GM23338 (cell line): Measurements from ENCODE around the gene TTC28. TPM values are rescaled to one million over a fixed set of nuclear protein-coding genes. Genes with fewer than 3 reads are reported as not detected.

Source experiments
- CREB1 ChIP-seq: fragments of 250-450 bp; sonication (Bioruptor Pico); IDR thresholded peaks from 2 replicates; pipeline ENCODE4 v1.5.0; 2020; ENCODE audit warnings: low read depth, mild to moderate bottlenecking, moderate library complexity
- EZH2phosphoT487 ChIP-seq: fragments of 200-600 bp; sonication (generic); IDR thresholded peaks from one replicate; pipeline ENCODE4 v1.8.1; 2018; ENCODE audit warnings: antibody characterized with exemption; ENCODE audit not compliant: unreplicated experiment
- JUNB ChIP-seq: IDR thresholded peaks from one replicate; pipeline ENCODE4 v1.6.1; 2016; ENCODE audit warnings: antibody characterized with exemption; ENCODE audit not compliant: unreplicated experiment
- NANOG ChIP-seq: IDR thresholded peaks from 2 replicates; pipeline ENCODE4 v1.6.1; 2016; ENCODE audit warnings: antibody characterized with exemption, borderline replicate concordance
- POLR2AphosphoS5 ChIP-seq: IDR thresholded peaks from 2 replicates; pipeline ENCODE4 v1.6.1; 2016; ENCODE audit warnings: antibody characterized with exemption, low read depth
- REST ChIP-seq: IDR thresholded peaks from one replicate; pipeline ENCODE4 v1.6.1; 2018; ENCODE audit warnings: antibody characterized with exemption; ENCODE audit not compliant: unreplicated experiment
- STAT1 ChIP-seq: IDR thresholded peaks from one replicate; pipeline ENCODE4 v1.6.1; 2016; ENCODE audit warnings: antibody characterized with exemption; ENCODE audit not compliant: unreplicated experiment
- ZNF114 ChIP-seq: fragments of 250-450 bp; sonication (Bioruptor Pico); IDR thresholded peaks from 2 replicates; pipeline ENCODE4 v1.5.0; 2020; ENCODE audit warnings: mild to moderate bottlenecking, moderate library complexity
- ZNF331 ChIP-seq: fragments of 250-450 bp; sonication (Bioruptor Pico); IDR thresholded peaks from 2 replicates; pipeline ENCODE4 v1.5.0; 2020; ENCODE audit warnings: low read depth, mild to moderate bottlenecking, moderate library complexity
- ZNF462 ChIP-seq: fragments of 250-450 bp; sonication (Bioruptor Pico); IDR thresholded peaks from 2 replicates; pipeline ENCODE4 v1.5.0; 2020; ENCODE audit warnings: mild to moderate bottlenecking, moderate library complexity
- polyA plus RNA-seq: library from polyadenylated mRNA; unstranded; fragments of >200 nt; fragmentation: Nextera tagmentation; extraction: Ambion mirVana; gene quantifications from 2 replicates; pipeline ENCODE4 v1.2.1, GENCODE V29; 2016
- total RNA-seq: library from RNA; depleted of rRNA; stranded (reverse); fragments of >200 nt; shearing (Covaris generic); gene quantifications from 2 replicates; pipeline ENCODE4 v1.2.3, GENCODE V29; 2014

TTC28 gene
- total and polyA plus RNA-seq, 2 experiments from 2014 or later: 4.5 to 16.1 TPM

- TF ChIP-seq ZNF462 (CRISPR knock-in tag): no peak
- no peak for TF ChIP-seq NANOG
- TF ChIP-seq REST: no peak
- TF ChIP-seq CREB1 (CRISPR knock-in tag): no peak
- no peak for TF ChIP-seq ZNF114
- TF ChIP-seq POLR2AphosphoS5: no peak
- no peak for TF ChIP-seq JUNB
- no peak for TF ChIP-seq STAT1
- TF ChIP-seq EZH2phosphoT487: no peak
- TF ChIP-seq ZNF331 (CRISPR knock-in tag): no peak
These were observed 333.3 kb downstream of the TTC28 start (continued) for GRCh38 chr22:28346308-28346707.
